Neural crest cell (in vitro differentiated cells): ENCODE results near the gene SPRYD3. TPM values are rescaled to one million over a fixed set of nuclear protein-coding genes. Genes with fewer than 3 reads are reported as not detected.

Experiments used
- DNase-seq: peaks from one replicate; pipeline ENCODE4 v3.0.0; 2021; ENCODE audit warnings: low read depth, mixed read lengths, low spot score
- H3K27ac Mint-ChIP-seq: one replicate; pipeline ENCODE4 v1.8.0; 2021; ENCODE audit warnings: mild to moderate bottlenecking, mixed read lengths; ENCODE audit not compliant: unreplicated experiment
- H3K27me3 Mint-ChIP-seq: 2 replicates; pipeline ENCODE4 v1.8.0; 2021; ENCODE audit warnings: low read depth, mild to moderate bottlenecking, mixed read lengths
- H3K36me3 Mint-ChIP-seq: 2 replicates; pipeline ENCODE4 v1.8.0; 2021; ENCODE audit warnings: low read depth, mild to moderate bottlenecking, mixed read lengths
- H3K4me1 Mint-ChIP-seq: 2 replicates; pipeline ENCODE4 v1.8.0; 2021; ENCODE audit warnings: mixed read lengths
- H3K4me3 Mint-ChIP-seq: one replicate; pipeline ENCODE4 v1.8.0; 2021; ENCODE audit warnings: mild to moderate bottlenecking, mixed read lengths
- H3K9me3 Mint-ChIP-seq: 2 replicates; pipeline ENCODE4 v1.8.0; 2021; ENCODE audit warnings: mixed read lengths
- total RNA-seq: library from RNA; stranded (reverse); gene quantifications from 2 replicates; pipeline ENCODE4 v1.2.1, GENCODE V29; 2021
- TF ChIP-seq, protein P1 (sequence below): fragments of 200-600 bp; sonication (generic); conservative IDR thresholded peaks from 2 replicates; pipeline ENCODE4 v1.5.0; 2021; ENCODE audit warnings: antibody characterized with exemption, mild to moderate bottlenecking

The SPRYD3 gene
- total RNA-seq, 1 donor from 2014 or later = 11.2 TPM

GRCh38 chr12:53064613-53065436, 14.4 kb downstream of the SPRYD3 start:
- Mint-ChIP-seq H3K4me1 (peaks cover 16% of the 10 kb centered on the region), H3K27ac (peak overlapping the region; percentile 67), H3K27me3 (no peaks in the 10 kb centered on the region), H3K4me3 (peak overlapping the region; percentile 19), H3K36me3 (peaks cover 2% of the 10 kb centered on the region), H3K9me3 (no peaks in the 10 kb centered on the region)
- no peak for DNase-seq
- TF ChIP-seq, protein P1, sequence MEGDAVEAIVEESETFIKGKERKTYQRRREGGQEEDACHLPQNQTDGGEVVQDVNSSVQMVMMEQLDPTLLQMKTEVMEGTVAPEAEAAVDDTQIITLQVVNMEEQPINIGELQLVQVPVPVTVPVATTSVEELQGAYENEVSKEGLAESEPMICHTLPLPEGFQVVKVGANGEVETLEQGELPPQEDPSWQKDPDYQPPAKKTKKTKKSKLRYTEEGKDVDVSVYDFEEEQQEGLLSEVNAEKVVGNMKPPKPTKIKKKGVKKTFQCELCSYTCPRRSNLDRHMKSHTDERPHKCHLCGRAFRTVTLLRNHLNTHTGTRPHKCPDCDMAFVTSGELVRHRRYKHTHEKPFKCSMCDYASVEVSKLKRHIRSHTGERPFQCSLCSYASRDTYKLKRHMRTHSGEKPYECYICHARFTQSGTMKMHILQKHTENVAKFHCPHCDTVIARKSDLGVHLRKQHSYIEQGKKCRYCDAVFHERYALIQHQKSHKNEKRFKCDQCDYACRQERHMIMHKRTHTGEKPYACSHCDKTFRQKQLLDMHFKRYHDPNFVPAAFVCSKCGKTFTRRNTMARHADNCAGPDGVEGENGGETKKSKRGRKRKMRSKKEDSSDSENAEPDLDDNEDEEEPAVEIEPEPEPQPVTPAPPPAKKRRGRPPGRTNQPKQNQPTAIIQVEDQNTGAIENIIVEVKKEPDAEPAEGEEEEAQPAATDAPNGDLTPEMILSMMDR = no peak

DNA sequence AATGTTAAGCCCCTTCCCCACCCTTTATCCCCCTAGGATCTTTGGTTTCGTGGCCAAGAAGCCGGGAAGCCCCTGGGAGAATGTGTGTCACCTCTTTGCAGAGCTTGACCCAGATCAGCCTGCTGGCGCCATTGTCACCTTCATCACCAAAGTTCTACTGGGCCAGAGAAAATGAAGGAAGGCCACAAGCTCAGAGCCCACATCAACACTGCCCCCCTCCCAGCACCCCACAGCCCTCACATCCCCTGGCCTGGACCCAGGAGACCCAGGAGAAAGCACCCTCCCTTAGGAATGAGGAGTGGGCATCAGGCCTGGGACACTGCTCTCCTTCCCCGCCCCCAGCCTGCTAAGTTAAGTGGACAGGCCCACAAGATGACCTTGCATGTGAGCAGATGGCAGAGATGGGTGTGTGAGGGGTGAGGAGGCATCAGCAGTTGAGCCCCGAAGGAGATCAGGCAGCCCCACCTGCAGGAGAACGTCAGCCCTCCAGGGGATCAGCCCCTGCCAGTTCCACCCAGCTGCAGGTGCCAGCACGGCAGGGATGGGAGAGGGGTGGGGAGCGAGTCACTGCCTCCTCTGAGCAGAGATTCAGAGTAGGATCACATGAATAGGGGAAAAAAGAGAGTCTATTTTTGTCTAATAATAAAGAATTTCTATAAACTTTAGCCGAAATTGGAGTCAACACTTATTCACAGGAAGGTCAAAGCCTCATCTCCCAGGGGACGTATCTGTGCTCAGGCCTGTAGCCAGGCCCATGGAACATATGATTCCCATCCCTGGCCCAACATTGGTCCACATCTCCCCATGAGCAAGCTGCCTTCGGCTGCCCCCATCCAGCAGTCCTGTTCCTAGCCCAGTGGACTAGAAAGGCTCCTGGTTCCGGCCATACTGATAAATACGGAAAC, 15.2 kb downstream of the SPRYD3 start:
- no peaks in the 10 kb centered on the region for H3K9me3 Mint-ChIP-seq
- DNase-seq = no peak
- peaks cover 2% of the 10 kb centered on the region for H3K36me3 Mint-ChIP-seq

GRCh38 chr12:53062977-53063707, 16.0 kb downstream of the SPRYD3 start:
- Mint-ChIP-seq H3K27me3 (no peaks in the 10 kb centered on the region), H3K4me1 (peaks cover 16% of the 10 kb centered on the region), H3K36me3 (peaks cover 2% of the 10 kb centered on the region), H3K9me3 (no peaks in the 10 kb centered on the region), H3K27ac (no peak overlapping the region), H3K4me3 (peak overlapping the region; percentile 34)
- TF ChIP-seq, protein P1 = no peak
- DNase-seq = no peak

More for the DNA sequence above, 15.2 kb downstream of the SPRYD3 start:
- TF ChIP-seq, protein P1 = no peak
- no peaks in the 10 kb centered on the region for H3K27me3 Mint-ChIP-seq
- H3K27ac Mint-ChIP-seq = no peak overlapping the region
- H3K4me1 Mint-ChIP-seq = peaks cover 16% of the 10 kb centered on the region
- peak overlapping the region; percentile 19 for H3K4me3 Mint-ChIP-seq

DNA sequence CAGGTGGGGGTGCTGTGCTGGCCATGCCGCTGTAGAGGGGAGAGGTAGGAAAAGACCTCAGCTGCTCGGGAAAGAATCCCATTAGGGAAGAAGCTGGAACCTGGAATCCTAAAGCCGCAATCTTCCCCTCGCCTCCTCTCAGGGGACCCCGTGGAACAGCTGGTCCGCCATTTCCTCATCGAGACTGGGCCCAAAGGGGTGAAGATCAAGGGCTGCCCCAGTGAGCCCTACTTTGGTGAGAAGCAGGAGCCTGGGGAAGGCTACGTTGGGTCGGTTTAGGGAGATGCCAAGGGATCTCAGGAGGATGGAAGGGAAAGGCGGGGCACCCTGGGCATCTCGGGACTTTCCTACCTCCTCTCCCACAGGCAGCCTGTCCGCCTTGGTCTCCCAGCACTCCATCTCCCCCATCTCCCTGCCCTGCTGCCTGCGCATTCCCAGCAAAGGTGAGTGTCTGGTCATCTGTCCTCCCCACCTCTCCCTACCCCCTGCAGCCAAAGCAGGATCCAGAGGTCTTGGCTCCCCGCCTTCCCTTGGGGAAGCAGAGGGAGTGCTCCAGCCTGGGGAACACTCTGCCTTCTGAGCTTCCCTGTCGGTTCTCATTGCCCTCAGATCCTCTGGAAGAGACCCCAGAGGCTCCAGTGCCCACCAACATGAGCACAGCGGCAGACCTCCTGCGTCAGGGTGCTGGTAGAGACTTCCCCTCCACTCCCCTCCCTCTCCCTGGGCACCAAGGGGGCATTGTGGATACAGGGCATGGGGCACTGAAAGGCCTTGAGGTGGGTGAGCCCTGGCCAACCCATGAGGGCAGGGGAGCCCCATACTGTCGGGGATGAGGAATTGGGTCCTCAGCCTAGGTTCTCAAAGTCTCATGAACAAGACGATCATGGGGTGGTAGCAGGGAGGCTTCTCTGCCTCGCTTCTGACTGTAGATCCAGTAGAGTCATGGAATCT, 16.9 kb downstream of the SPRYD3 start:
- no peak for DNase-seq
- Mint-ChIP-seq H3K9me3 (no peaks in the 10 kb centered on the region), H3K27me3 (no peaks in the 10 kb centered on the region), H3K4me1 (peaks cover 16% of the 10 kb centered on the region), H3K36me3 (peaks cover 2% of the 10 kb centered on the region), H3K4me3 (peak overlapping the region; percentile 34), H3K27ac (no peak overlapping the region)
- TF ChIP-seq, protein P1 = no peak
